Left lung (tissue), 10 donors: ENCODE measurements around the gene ZSWIM2. TPM values are rescaled to one million over a fixed set of nuclear protein-coding genes. Genes with fewer than 3 reads are reported as not detected.
A peak's percentile ranks its signal among the peaks of the same experiment; 100 is the strongest.

Experiments
- ATAC-seq: fragments of 200-7000 bp; cut with Tn5 transposase; one replicate; pipeline ENCODE4 v1.9.1; 2020; ENCODE audit warnings: moderate library complexity
- DNase-seq, 4 donors: peaks; one replicate each; pipeline ENCODE4 v3.0.0-alpha.2; 2013 to 2020
- H3K27ac ChIP-seq, 2 donors: fragments of 200-600 bp; sonication (generic) in 1 of 2; one replicate each; pipeline versions ENCODE4 v1.5.0 to v1.8.0; 2020 to 2021
- H3K27me3 ChIP-seq, 2 donors: fragments of 200-600 bp; sonication (generic) in 1 of 2; one replicate each; pipeline versions ENCODE4 v1.5.0 to v1.8.0; 2020 to 2021
- H3K36me3 ChIP-seq, 2 donors: fragments of 200-600 bp; sonication (generic) in 1 of 2; one replicate each; pipeline versions ENCODE4 v1.5.0 to v1.8.0; 2020 to 2021
- H3K4me1 ChIP-seq, 2 donors: fragments of 200-600 bp; one replicate each; pipeline ENCODE4 v1.8.0; 2021
- H3K4me3 ChIP-seq, 2 donors: fragments of 200-600 bp; sonication (generic) in 1 of 2; one replicate each; pipeline versions ENCODE4 v1.5.0 to v1.8.0; 2020 to 2021; ENCODE audit warnings: mild to moderate bottlenecking in 1 of 2
- H3K9me3 ChIP-seq, 2 donors: fragments of 200-600 bp; sonication (generic) in 1 of 2; one replicate each; pipeline versions ENCODE4 v1.5.0 to v1.8.0; 2020 to 2021
- intact Hi-C, 2 donors: fragments of 100-400 bp; cut with DNase I; formaldehyde crosslinking; loops; one replicate each; pipeline versions ENCODE4 v1.11.2 to v1.14.2; 2022
- polyA plus RNA-seq, 6 donors: library from polyadenylated mRNA; unstranded; fragments of 120-200 nt; gene quantifications; one replicate each; pipeline ENCODE4 v1.2.1, GENCODE V29; 2013; ENCODE audit not compliant: insufficient read length in 6 of 6
- total RNA-seq, 2 donors: library from RNA; stranded (reverse); fragmentation: NEBNext Ultra II Directional; extraction: Animal tissue kit (Norgen Biotek cat#: 25700); gene quantifications; one replicate each; pipeline ENCODE4 v1.2.1, GENCODE V29; 2021
- TF ChIP-seq, protein P1 (sequence below), 2 donors: fragments of 200-600 bp; sonication (generic) in 1 of 2; IDR thresholded peaks; one replicate each; pipeline versions ENCODE4 v1.5.0 to v1.8.0; 2021; ENCODE audit warnings: antibody characterized with exemption in 2 of 2
- donor health status: DM: no; HTN: yes; CAD: no.
- donor health status: DM: no; HTN: no; CAD: no.

ZSWIM2 gene
- total and polyA plus RNA-seq, 8 donors, result not detected

DNA sequence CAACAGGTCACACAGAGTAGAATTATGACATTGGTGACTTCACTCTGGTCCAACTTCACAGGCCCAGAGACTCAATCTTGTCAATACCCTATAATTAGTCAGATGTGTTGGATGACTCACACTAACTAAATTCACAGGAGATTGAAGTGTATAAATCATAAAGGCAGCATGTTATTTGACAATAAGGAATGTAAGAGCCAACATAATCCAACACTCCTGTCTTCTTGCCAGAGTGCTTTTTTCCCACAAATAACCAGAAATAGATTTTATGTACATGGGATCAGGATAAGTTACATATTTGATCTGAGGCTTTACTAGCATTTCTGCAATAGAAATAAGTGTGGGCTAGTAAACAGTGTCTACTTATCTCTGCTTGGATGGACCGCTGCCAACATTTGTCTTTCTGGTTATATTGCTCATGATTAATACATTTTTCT, 42.2 kb upstream of the ZSWIM2 start:
- DNase-seq, result no peak

GRCh38 chr2:186889101-186889879, 40.3 kb upstream of the ZSWIM2 start:
- Histone ChIP-seq H3K27ac (no peak overlapping the region), H3K4me1 (peaks cover 0 to 7% of the 10 kb centered on the region in 2 donors), H3K36me3 (no peaks in the 10 kb centered on the region), H3K4me3 (no peak overlapping the region), H3K27me3 (no peaks in the 10 kb centered on the region), H3K9me3 (no peaks in the 10 kb centered on the region)
- intact Hi-C loops, result no loop called here
- ATAC-seq (no peak), DNase-seq (no peak)
- TF ChIP-seq, protein P1, sequence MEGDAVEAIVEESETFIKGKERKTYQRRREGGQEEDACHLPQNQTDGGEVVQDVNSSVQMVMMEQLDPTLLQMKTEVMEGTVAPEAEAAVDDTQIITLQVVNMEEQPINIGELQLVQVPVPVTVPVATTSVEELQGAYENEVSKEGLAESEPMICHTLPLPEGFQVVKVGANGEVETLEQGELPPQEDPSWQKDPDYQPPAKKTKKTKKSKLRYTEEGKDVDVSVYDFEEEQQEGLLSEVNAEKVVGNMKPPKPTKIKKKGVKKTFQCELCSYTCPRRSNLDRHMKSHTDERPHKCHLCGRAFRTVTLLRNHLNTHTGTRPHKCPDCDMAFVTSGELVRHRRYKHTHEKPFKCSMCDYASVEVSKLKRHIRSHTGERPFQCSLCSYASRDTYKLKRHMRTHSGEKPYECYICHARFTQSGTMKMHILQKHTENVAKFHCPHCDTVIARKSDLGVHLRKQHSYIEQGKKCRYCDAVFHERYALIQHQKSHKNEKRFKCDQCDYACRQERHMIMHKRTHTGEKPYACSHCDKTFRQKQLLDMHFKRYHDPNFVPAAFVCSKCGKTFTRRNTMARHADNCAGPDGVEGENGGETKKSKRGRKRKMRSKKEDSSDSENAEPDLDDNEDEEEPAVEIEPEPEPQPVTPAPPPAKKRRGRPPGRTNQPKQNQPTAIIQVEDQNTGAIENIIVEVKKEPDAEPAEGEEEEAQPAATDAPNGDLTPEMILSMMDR (IDR thresholded peaks at IDR 0.05), result no peak

More for the DNA sequence above, 42.2 kb upstream of the ZSWIM2 start:
- H3K4me3 ChIP-seq, result no peak overlapping the region
- H3K27me3 ChIP-seq, result no peaks in the 10 kb centered on the region
- no peak overlapping the region for H3K27ac ChIP-seq
- H3K36me3 ChIP-seq, result no peaks in the 10 kb centered on the region
- ATAC-seq, result no peak
- TF ChIP-seq, protein P1 (IDR thresholded peaks at IDR 0.05), result no peak
- intact Hi-C loops, result no loop called here
- H3K4me1 ChIP-seq, result peaks cover 0 to 7% of the 10 kb centered on the region in 2 donors
- peaks cover 0 to 1% of the 10 kb centered on the region in 2 donors for H3K9me3 ChIP-seq

GRCh38 chr2:186887107-186888090, 38.4 kb upstream of the ZSWIM2 start:
- DNase-seq (peak in 2 of 4 donors; percentile 31 to 47), ATAC-seq (peak; percentile 70)
- Histone ChIP-seq H3K4me1 (peaks cover 0 to 7% of the 10 kb centered on the region in 2 donors), H3K9me3 (peaks cover 0 to 5% of the 10 kb centered on the region in 2 donors), H3K27me3 (no peaks in the 10 kb centered on the region), H3K36me3 (no peaks in the 10 kb centered on the region), H3K27ac (no peak overlapping the region), H3K4me3 (no peak overlapping the region)
- intact Hi-C loops, result no loop called here
- TF ChIP-seq, protein P1 (IDR thresholded peaks at IDR 0.05), result no peak

GRCh38 chr2:186884587-186884986, 35.6 kb upstream of the ZSWIM2 start:
- H3K27me3 ChIP-seq, result no peaks in the 10 kb centered on the region
- no peak for DNase-seq
- no peak for ATAC-seq
- peaks cover 0 to 7% of the 10 kb centered on the region in 2 donors for H3K4me1 ChIP-seq
- no peak overlapping the region for H3K27ac ChIP-seq
- H3K36me3 ChIP-seq, result no peaks in the 10 kb centered on the region
- TF ChIP-seq, protein P1 (IDR thresholded peaks at IDR 0.05), result no peak
- no peak overlapping the region for H3K4me3 ChIP-seq
- H3K9me3 ChIP-seq, result peaks cover 0 to 20% of the 10 kb centered on the region in 2 donors
- intact Hi-C loops, result no loop called here
